ENCODE results near the gene LEFTY2. TPM values are rescaled to one million over a fixed set of nuclear protein-coding genes. Genes with fewer than 3 reads are reported as not detected.

LEFTY2 gene
- polyA plus RNA-seq, 1 experiment = not detected

GRCh38 chr1:225908773-225909172 lies 32.2 kb downstream of the LEFTY2 start:
- CTCF ChIA-PET = interaction anchor here (1.0 to 3.4 kb wide), 2 partner anchors 136 to 434 kb away, joined by 5 to 21 read pairs; no protein-coding TSS in a partner anchor
- Histone ChIP-seq H3K36me3 (ENCODE audit: control insufficient read depth, insufficient read depth, low read length) (no peaks in the 10 kb centered on the region), H3K4me3 (ENCODE audit: low read depth, low read length) (no peak overlapping the region), H3K27me3 (ENCODE audit: control insufficient read depth, insufficient read depth, low read length) (no peaks in the 10 kb centered on the region)
- no peak for TF ChIP-seq CTCF (IDR thresholded peaks at IDR 0.05; ENCODE audit: insufficient read depth, low read depth, low read length)
- POLR2A ChIA-PET = no interaction called here
- no peak for DNase-seq (ENCODE audit: low read depth)

GRCh38 chr1:225908013-225908640 lies 32.9 kb downstream of the LEFTY2 start:
- DNase-seq (ENCODE audit: low read depth) = no peak
- POLR2A ChIA-PET = no interaction called here
- Histone ChIP-seq H3K4me3 (ENCODE audit: low read depth, low read length) (no peak overlapping the region), H3K36me3 (ENCODE audit: control insufficient read depth, insufficient read depth, low read length) (no peaks in the 10 kb centered on the region), H3K27me3 (ENCODE audit: control insufficient read depth, insufficient read depth, low read length) (no peaks in the 10 kb centered on the region)
- CTCF ChIA-PET = interaction anchor here (1.0 to 1.4 kb wide), 2 partner anchors 135 to 433 kb away, joined by 5 read pairs; no protein-coding TSS in a partner anchor
- no peak for TF ChIP-seq CTCF (IDR thresholded peaks at IDR 0.05; ENCODE audit: insufficient read depth, low read depth, low read length)

- POLR2A ChIA-PET = no interaction called here
- CTCF ChIA-PET = interaction anchor here (1.4 kb wide), 1 partner anchor 433 kb away, joined by 5 read pairs; no protein-coding TSS in a partner anchor
Measured at GRCh38 chr1:225907341-225907740, 33.7 kb downstream of the LEFTY2 start.

DNA sequence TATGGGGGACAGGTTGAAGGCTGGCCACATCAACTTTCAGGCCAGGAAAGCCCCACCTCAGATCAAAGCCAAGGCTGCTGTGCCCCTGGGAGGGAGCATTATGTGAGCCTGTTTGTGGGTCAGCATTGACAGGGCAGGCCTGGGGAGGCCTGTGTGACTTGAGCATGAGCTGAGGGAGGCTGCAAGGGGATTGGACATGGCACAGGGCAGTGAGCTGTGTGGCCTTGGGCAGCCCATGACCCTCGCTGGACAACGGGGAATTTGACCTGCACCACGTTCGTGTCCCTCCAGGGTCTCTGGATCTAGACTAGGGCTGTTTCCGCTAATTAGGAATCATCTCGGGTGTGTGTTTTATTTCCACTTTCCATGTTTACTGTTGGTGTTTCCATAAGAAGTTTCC lies 34.6 kb downstream of the LEFTY2 start:
- ChIA-PET CTCF (interaction anchor here (0.9 to 1.4 kb wide), 2 partner anchors 9 to 432 kb away, joined by 3 to 5 read pairs; no protein-coding TSS in a partner anchor), POLR2A (no interaction called here)
- H3K36me3 ChIP-seq (ENCODE audit: control insufficient read depth, insufficient read depth, low read length) = no peaks in the 10 kb centered on the region
- no peak for TF ChIP-seq CTCF (IDR thresholded peaks at IDR 0.05; ENCODE audit: insufficient read depth, low read depth, low read length)
- DNase-seq (ENCODE audit: low read depth) = no peak
- no peak overlapping the region for H3K4me3 ChIP-seq (ENCODE audit: low read depth, low read length)
- H3K27me3 ChIP-seq (ENCODE audit: control insufficient read depth, insufficient read depth, low read length) = no peaks in the 10 kb centered on the region

More at GRCh38 chr1:225907341-225907740, 33.7 kb downstream of the LEFTY2 start:
- Histone ChIP-seq H3K36me3 (ENCODE audit: control insufficient read depth, insufficient read depth, low read length) (no peaks in the 10 kb centered on the region), H3K4me3 (ENCODE audit: low read depth, low read length) (no peak overlapping the region), H3K27me3 (ENCODE audit: control insufficient read depth, insufficient read depth, low read length) (no peaks in the 10 kb centered on the region)
- DNase-seq (ENCODE audit: low read depth) = no peak
- no peak for TF ChIP-seq CTCF (IDR thresholded peaks at IDR 0.05; ENCODE audit: insufficient read depth, low read depth, low read length)

- H3K27me3 ChIP-seq (ENCODE audit: control insufficient read depth, insufficient read depth, low read length) = no peaks in the 10 kb centered on the region
- TF ChIP-seq CTCF (IDR thresholded peaks at IDR 0.05; ENCODE audit: insufficient read depth, low read depth, low read length) = no peak
- DNase-seq (ENCODE audit: low read depth) = no peak
- ChIA-PET CTCF (interaction anchor here (0.6 kb wide), 1 partner anchor 81 kb away, joined by 5 read pairs; no protein-coding TSS in a partner anchor), POLR2A (no interaction called here)
- no peaks in the 10 kb centered on the region for H3K36me3 ChIP-seq (ENCODE audit: control insufficient read depth, insufficient read depth, low read length)
- H3K4me3 ChIP-seq (ENCODE audit: low read depth, low read length) = no peak overlapping the region
Measured at GRCh38 chr1:225903623-225904022, 37.4 kb downstream of the LEFTY2 start.

All from BJ (cell line).